PC-3 (cell line): ENCODE measurements around the gene ACADS. TPM values are rescaled to one million over a fixed set of nuclear protein-coding genes. Genes with fewer than 3 reads are reported as not detected.

Experiments used
- ATAC-seq: fragments of 200-7000 bp; cut with Tn5 transposase; 2 replicates; pipeline ENCODE4 v1.9.1; 2020; ENCODE audit warnings: mild to moderate bottlenecking, moderate library complexity
- BruUV-seq: library from RNA; stranded (reverse); fragments of 400-500 nt; replicated peaks from 2 replicates; lab custom pipeline; 2021; lab: Mats Ljungman, UMichigan
- CTCF ChIA-PET: fragments of 300-600 bp; sonication (Branson Sonifier 250); formaldehyde crosslinking; loops from one replicate; lab custom pipeline; 2022; ENCODE audit warnings: antibody characterized with exemption; lab: Charles Lee
- POLR2A ChIA-PET: fragments of 300-600 bp; sonication (Branson Sonifier 250); formaldehyde crosslinking; loops from one replicate; lab custom pipeline; 2022; ENCODE audit warnings: antibody characterized with exemption; ENCODE audit not compliant: unreplicated experiment; lab: Charles Lee
- DNase-seq: peaks from one replicate; pipeline ENCODE4 v3.0.0-alpha.2; 2015
- H2AFZ ChIP-seq: fragments of 300-600 bp; sonication (generic); 2 replicates; pipeline ENCODE4 v1.6.0; 2016; ENCODE audit warnings: antibody characterized with exemption, low read length
- H3F3A ChIP-seq: fragments of 300-600 bp; sonication (generic); one replicate; pipeline ENCODE4 v1.6.0; 2017; ENCODE audit warnings: antibody characterized with exemption, low read length, control low read depth, mild to moderate bottlenecking; ENCODE audit not compliant: unreplicated experiment
- H3K27ac ChIP-seq: fragments of 300-600 bp; sonication (generic); 2 replicates; pipeline ENCODE4 v1.5.1; 2016; ENCODE audit warnings: mild to moderate bottlenecking, low read length
- H3K27me3 ChIP-seq: fragments of 300-600 bp; sonication (generic); 2 replicates; pipeline ENCODE4 v1.6.1; 2016; ENCODE audit warnings: low read length, mixed read lengths
- H3K36me3 ChIP-seq: fragments of 300-600 bp; sonication (generic); 2 replicates; pipeline ENCODE4 v1.6.1; 2016; ENCODE audit warnings: low read depth, mixed run types, low read length, mixed read lengths
- H3K4me1 ChIP-seq: fragments of 300-600 bp; sonication (generic); 2 replicates; pipeline ENCODE4 v1.5.1; 2016; ENCODE audit warnings: low read length; ENCODE audit not compliant: insufficient read depth
- H3K4me2 ChIP-seq: fragments of 300-600 bp; sonication (generic); 2 replicates; pipeline ENCODE4 v1.6.0; 2016; ENCODE audit warnings: low read length
- H3K4me3 ChIP-seq: fragments of 300-600 bp; sonication (generic); 2 replicates; pipeline ENCODE4 v1.5.1; 2016; ENCODE audit warnings: mild to moderate bottlenecking, low read length, mixed read lengths
- H3K79me2 ChIP-seq: fragments of 300-600 bp; sonication (generic); 2 replicates; pipeline ENCODE4 v1.6.1; 2017; ENCODE audit warnings: low read length, mixed read lengths
- H3K9ac ChIP-seq: fragments of 300-600 bp; sonication (generic); 2 replicates; pipeline ENCODE4 v1.6.0; 2016; ENCODE audit warnings: mild to moderate bottlenecking, low read length
- H3K9me2 ChIP-seq: fragments of 300-600 bp; sonication (generic); replicated peaks from 2 replicates; pipeline ENCODE4 v1.6.1; 2016; ENCODE audit warnings: mixed run types, low read length, mixed read lengths
- H3K9me3 ChIP-seq: fragments of 300-600 bp; sonication (generic); 2 replicates; pipeline ENCODE4 v1.6.1; 2016; ENCODE audit warnings: low read length, mixed read lengths
- H4K20me1 ChIP-seq: fragments of 300-600 bp; sonication (generic); 2 replicates; pipeline ENCODE4 v1.6.1; 2016; ENCODE audit warnings: low read length, mixed read lengths
- CTCF ChIP-seq: fragments of 300-600 bp; sonication (generic); conservative IDR thresholded peaks from 2 replicates; pipeline ENCODE4 v1.5.1; 2017; ENCODE audit warnings: antibody characterized with exemption, low read depth, mild to moderate bottlenecking, low read length
- EZH2 ChIP-seq: fragments of 300-600 bp; sonication (generic); IDR thresholded peaks from one replicate; pipeline ENCODE4 v1.6.1; 2017; ENCODE audit warnings: antibody characterized with exemption, mild to moderate bottlenecking, low read length; ENCODE audit not compliant: unreplicated experiment
- EZH2phosphoT487 ChIP-seq: fragments of 300-600 bp; sonication (generic); IDR thresholded peaks from 2 replicates; pipeline ENCODE4 v1.6.1; 2018; ENCODE audit warnings: mild to moderate bottlenecking, antibody characterized with exemption, low read length, borderline replicate concordance
- intact Hi-C: fragments of 100-400 bp; cut with micrococcal nuclease; formaldehyde crosslinking; loops from 2 replicates; pipeline ENCODE4 v1.9.0; 2023
- total RNA-seq: library from RNA; depleted of rRNA; stranded (reverse); fragments of >200 nt; gene quantifications from 2 replicates; pipeline ENCODE4 v1.2.3, GENCODE V29; 2014

Gene ACADS
- total RNA-seq, 1 experiment from 2014 or later = 19.6 TPM

- ChIA-PET POLR2A (no interaction called here), CTCF (no interaction called here)
- H3K9me3 ChIP-seq = no peaks in the 10 kb centered on the region
- H3K9ac ChIP-seq = no peak overlapping the region
- H3F3A ChIP-seq = no peaks in the 10 kb centered on the region
- H3K9me2 ChIP-seq = no peaks in the 10 kb centered on the region
- no peaks in the 10 kb centered on the region for H3K27me3 ChIP-seq
- H3K27ac ChIP-seq = no peak overlapping the region
- no peak overlapping the region for H3K4me3 ChIP-seq
- intact Hi-C loops = no loop called here
- no TSS peak for BruUV-seq
- H3K4me1 ChIP-seq = no peaks in the 10 kb centered on the region
- H3K79me2 ChIP-seq = no peaks in the 10 kb centered on the region
- TF ChIP-seq EZH2 (no peak), EZH2phosphoT487 (no peak), CTCF (no peak)
- H3K36me3 ChIP-seq = peaks cover 16% of the 10 kb centered on the region; the same call in 1 of the 2 replicates
- H2AFZ ChIP-seq = no peak overlapping the region
- no peak for ATAC-seq
- H3K4me2 ChIP-seq = no peak overlapping the region
- DNase-seq = no peak
- no peaks in the 10 kb centered on the region for H4K20me1 ChIP-seq
Measured at GRCh38 chr12:120761519-120761934, 35.9 kb downstream of the ACADS start.

DNA sequence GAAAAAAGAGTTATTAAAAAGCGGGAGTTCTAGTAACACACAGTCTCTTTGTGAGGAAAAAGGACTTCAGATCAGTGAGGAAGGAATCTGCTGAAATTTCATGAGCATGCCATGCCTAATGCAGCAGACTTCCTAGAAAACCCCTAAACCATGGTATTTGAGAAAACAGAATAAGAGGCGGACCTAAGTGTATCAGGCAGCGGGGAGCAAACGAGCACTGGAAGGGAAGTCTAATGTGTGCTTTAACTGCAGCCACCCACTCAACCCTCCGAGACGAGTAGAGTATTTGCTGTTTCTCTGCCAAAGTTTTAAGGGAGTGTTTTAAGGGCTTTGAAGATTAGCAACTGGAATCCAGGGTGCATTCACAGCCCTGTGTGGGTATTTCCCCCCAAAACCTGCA lies 36.5 kb downstream of the ACADS start:
- Histone ChIP-seq H3K9me2 (no peaks in the 10 kb centered on the region), H3K79me2 (no peaks in the 10 kb centered on the region), H3K9me3 (no peaks in the 10 kb centered on the region), H3K9ac (no peak overlapping the region), H3K4me1 (no peaks in the 10 kb centered on the region), H3K27ac (no peak overlapping the region), H3K4me3 (no peak overlapping the region), H3K36me3 (peaks cover 21% of the 10 kb centered on the region; the same call in 1 of the 2 replicates), H3F3A (no peaks in the 10 kb centered on the region), H3K27me3 (no peaks in the 10 kb centered on the region), H4K20me1 (no peaks in the 10 kb centered on the region), H2AFZ (no peak overlapping the region), H3K4me2 (no peak overlapping the region)
- POLR2A ChIA-PET = no interaction called here
- no peak for TF ChIP-seq CTCF
- no peak for TF ChIP-seq EZH2phosphoT487
- no peak for TF ChIP-seq EZH2
- intact Hi-C loops = no loop called here
- DNase-seq (no peak), ATAC-seq (no peak)
- no TSS peak for BruUV-seq
- CTCF ChIA-PET = no interaction called here

DNA sequence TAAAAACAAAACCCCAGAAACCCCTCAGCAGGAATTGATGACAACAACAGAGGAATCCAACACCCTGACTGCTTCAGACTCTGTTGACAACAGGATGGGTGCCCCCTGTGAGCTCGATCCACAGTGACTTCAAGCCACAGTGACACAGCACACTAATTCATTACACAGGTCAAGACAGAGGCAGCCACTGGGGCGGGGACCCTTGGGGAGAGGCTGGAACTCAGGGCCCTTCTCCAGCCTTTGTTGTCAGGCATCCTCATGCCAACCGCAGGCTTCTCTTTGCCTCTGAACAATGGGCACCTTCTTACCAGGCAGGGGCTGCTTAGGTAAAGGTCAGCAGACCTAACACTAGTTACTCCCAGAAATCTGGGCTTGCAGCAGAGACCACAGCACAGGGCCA lies 37.6 kb downstream of the ACADS start:
- Histone ChIP-seq H3K9ac (no peak overlapping the region), H3K4me2 (no peak overlapping the region), H3K9me3 (no peaks in the 10 kb centered on the region), H2AFZ (no peak overlapping the region), H3K36me3 (peaks cover 26% of the 10 kb centered on the region; the same call in 1 of the 2 replicates), H3K27me3 (no peaks in the 10 kb centered on the region), H3K4me1 (no peaks in the 10 kb centered on the region), H3F3A (no peaks in the 10 kb centered on the region), H3K27ac (no peak overlapping the region), H3K79me2 (no peaks in the 10 kb centered on the region), H4K20me1 (no peaks in the 10 kb centered on the region), H3K9me2 (no peaks in the 10 kb centered on the region), H3K4me3 (no peak overlapping the region)
- intact Hi-C loops = no loop called here
- ChIA-PET POLR2A (no interaction called here), CTCF (no interaction called here)
- no TSS peak for BruUV-seq
- DNase-seq (no peak), ATAC-seq (no peak)
- TF ChIP-seq EZH2phosphoT487 = no peak
- TF ChIP-seq EZH2 = no peak
- TF ChIP-seq CTCF = no peak
